Fibroblast of skin of scalp (primary cell): ENCODE measurements around the gene H6PD.
A peak's percentile ranks its signal among the peaks of the same experiment; 100 is the strongest.

Experiments
- DNase-seq: peaks from one replicate; pipeline ENCODE4 v3.0.0-alpha.2; 2013

H6PD gene

GRCh38 chr1:9240914-9241820 is 6.6 kb downstream of the H6PD start:
- DNase-seq = no peak

- no peak for DNase-seq
These were observed 7.3 kb downstream of the H6PD start for GRCh38 chr1:9241891-9242290.

DNA sequence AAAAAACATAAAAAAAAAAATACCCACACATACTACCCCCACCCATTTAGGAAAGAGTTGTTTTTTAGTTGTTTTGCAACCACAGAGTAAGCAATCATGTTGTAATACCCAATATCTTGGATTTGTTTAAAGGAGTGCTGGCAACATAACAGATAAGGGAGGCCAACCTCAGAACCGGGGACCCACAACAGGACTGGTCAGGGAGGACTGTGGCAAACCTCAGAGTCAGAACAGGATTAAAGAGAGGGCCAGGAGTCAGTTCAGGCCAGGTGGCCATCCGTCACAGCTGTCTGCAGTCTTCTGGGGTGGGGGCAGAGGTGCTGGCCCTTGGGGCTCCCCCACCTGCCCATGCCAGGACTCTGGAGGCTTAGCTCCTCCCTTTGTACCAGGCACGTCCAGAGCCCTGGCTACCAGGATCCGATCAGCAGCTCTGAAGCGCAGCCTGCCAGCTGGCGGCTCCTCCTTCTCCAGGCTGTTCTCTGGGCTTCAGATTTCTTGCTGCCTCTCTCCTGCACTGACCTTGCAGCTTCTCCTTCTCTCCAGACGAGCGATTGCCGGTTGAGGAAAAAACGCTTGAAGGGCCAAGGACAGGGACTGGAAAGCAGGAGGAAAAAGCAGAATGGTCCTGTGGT is 7.9 kb downstream of the H6PD start:
- DNase-seq = no peak

- no peak for DNase-seq
These were observed 8.6 kb downstream of the H6PD start for GRCh38 chr1:9243066-9243739.

GRCh38 chr1:9244501-9245229 is 10.1 kb downstream of the H6PD start:
- DNase-seq = no peak

- DNase-seq = no peak
These were observed 10.7 kb downstream of the H6PD start for GRCh38 chr1:9245230-9245619.

DNA sequence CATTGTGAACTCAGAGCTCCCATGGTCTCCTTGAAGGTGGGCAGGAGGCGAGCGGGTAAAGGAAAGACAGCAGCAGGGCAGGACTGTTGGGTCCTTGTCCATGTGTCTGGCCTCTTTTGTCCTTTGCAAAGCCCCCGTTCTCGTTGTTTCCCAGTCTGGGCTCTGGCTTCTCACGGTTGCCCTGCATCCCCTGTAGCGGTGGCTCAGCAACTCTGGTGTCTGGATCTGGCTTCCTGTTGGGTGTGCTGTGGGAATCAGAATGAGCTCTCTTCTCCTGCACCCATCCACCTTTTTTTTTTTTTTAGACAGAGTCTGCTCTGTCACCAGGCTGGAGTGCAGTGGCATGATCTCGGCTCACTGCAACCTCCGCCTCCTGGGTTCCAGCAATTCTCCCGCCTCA is 11.1 kb downstream of the H6PD start:
- DNase-seq = no peak

DNA sequence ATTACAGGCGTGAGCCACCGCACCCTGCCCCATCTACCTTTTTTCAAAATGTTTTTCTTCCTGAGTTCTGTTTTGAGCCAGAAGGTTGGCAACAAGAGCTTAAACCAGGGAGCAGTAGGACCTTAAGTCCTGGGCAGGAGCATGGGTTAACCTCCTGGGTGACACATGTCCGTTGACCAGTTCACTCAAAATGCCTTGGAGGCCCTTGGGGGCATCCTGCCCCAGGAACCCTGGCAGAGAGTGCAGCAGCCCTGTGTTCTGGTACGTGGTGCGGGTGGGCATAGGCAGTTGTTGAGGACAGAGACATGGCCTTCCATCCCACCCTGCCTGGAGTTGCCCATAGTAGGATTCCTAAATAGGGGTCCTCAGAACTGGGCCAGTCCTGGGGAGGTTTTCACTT is 11.6 kb downstream of the H6PD start:
- no peak for DNase-seq

DNA sequence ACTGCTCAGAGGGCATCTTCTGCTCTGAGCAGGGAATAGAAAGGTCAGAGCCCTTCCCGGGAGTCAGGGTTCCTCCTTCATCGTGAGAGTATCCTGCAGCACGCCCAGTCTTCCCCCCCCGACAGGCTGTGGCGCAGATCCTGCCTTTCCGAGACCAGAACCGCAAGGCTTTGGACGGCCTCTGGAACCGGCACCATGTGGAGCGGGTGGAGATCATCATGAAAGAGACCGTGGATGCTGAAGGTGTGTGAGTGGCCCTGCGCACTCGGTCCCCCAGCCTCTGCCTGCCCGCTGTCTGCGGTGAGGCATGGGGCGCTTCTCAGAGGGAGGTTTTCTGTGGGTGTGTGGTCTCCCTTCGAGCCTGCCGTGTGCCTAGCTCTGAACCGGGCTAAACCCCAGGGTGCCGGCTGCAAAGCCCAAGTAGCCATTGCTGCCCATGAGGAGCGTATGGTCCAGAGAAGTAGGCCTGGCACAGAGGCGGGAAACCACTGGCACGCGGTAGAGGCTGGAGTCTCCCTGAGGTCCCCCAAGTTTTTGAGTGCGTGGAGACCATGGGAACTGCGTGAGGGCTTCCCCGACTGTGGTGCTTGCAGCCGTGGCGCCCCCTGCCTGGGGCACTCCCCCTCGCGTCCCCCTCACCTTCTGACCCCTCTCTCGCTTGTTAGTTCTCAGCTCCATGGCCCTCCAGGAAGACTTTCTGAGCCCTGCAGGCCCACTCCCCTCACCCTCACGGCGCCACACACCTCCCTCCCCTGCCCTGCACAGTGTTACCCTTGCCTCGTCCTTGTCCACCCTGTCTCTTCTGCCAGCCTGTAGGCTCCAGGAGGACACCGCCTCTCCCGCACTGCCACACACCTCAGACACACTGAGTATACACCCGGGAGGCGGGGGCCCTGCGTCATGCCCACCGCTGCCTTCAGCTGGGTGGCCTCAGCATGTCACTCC is 12.5 kb downstream of the H6PD start:
- DNase-seq = no peak

DNA sequence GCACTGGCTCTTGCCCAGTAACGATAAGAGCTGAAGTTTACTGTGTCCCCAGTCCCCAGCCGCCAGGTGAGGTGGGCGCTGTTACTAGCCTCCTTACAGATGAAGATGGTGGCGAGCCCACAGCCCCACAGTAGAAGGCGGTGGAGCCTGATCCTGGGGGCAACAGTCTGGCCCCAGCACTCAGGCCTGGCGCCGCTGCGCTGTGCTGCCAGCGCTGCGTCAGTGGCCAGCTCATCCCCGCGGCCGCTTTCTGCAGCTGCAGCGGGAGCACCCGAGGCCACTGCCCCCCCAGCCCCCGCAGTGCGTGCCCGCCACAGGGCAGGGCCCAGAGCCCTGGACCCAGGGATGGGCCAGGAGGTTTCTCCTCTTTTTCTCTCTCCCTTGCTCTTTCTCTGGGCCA is 13.3 kb downstream of the H6PD start:
- no peak for DNase-seq

- no peak for DNase-seq
These were observed 14.0 kb downstream of the H6PD start for GRCh38 chr1:9248341-9249262.

DNA sequence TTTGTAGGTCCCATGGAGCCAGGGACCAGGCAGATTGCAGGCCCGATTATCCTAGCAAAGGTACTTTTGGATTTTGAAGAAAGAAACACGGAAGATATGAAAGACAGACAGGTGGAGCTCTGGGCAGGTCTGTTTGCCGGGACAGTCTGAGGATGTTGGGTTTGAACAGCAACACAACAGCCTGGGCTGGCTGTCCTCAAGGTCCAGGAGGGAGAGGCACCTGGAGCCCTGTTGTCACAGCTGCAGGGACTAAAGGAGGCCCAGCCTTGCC is 14.6 kb downstream of the H6PD start:
- DNase-seq = no peak

GRCh38 chr1:9249534-9250410 is 15.2 kb downstream of the H6PD start:
- DNase-seq = no peak

DNA sequence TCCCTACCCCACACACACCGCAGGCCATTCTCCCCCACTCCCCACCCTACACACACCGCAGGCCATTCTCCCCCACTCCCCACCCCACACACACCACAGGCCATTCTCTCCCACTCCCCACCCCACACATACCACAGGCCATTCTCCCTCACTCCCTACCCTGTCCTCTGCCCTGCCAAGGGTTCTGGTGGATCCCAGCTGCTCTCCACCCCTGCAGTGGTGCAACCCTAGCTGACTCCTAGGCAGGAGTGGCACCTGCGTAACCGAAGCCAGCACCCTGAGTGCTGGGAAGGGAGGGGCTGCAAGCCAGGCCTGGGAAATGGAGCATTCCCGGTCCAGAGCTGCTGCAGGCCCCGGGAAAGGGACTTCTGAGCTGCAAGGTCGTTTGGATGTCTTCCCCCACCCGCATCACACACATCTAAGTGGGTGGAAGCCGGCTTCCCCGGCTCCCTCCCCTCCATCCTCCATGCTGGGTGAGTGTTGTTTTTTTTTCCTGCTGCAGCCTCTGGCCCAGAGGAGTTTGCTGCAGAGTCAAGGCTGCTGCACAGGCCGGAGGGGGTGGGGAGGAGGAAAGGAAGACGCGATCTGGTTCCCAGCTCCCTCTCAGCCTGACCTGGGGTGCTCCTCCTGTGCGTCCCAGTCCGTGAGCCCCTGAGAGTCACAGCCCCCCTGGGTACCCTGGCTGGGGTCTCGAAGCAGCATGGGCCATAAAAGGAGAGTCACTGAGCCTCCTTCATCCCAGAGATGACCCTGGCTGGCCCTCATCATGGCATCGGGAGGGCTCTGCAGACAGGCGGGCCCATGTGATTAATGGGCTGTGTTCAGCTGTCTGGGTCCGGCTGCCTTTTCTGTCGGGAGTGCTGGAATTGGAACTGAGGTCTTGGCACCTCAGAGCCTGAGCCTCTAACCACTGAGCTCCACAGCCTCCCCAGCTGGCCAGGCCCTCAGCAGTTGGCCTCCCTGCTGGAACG is 16.1 kb downstream of the H6PD start:
- DNase-seq = no peak

- no peak for DNase-seq
These were observed 16.9 kb downstream of the H6PD start for GRCh38 chr1:9251501-9251900.

- DNase-seq = no peak
These were observed 18.4 kb downstream of the H6PD start for GRCh38 chr1:9253004-9253403.

GRCh38 chr1:9253453-9254105 is 19.0 kb downstream of the H6PD start:
- peak; percentile 50 for DNase-seq

DNA sequence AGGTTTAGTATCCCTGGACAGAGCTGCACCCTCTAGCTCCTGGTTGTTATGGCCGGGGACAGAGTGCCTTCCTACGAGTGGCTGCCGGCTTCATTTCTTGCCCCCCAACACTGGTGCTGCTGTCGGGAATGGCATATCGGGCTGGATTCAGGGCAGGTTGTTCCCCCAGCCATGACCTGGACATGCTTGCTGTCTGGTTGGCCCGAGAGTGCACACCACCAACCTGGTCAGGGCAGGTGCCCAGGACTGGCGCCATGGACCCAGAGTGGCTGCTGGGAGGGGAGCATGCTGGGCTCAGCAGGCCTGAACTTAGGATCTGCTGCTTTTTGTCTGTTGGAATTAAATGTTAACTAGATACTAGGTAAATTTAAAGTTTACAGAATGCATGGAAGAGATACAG is 21.8 kb downstream of the H6PD start:
- no peak for DNase-seq
